Stimulated activated CD8-positive, alpha-beta memory T cell treated with anti-CD3 and anti-CD28 coated beads, Interleukin-15, amount 100 ng/mL, for 1 hour (primary cell): Measurements from ENCODE around the gene NGF.
"Not testable (repeated sequence)": the region's sequence is repeated elsewhere in the genome, so short reads cannot be mapped to it uniquely, and the experiment has no call there.

Experiments used
- DNase-seq: peaks from one replicate; pipeline ENCODE4 v3.0.0-alpha.2; 2020; ENCODE audit warnings: low read depth

NGF gene

GRCh38 chr1:115309504-115309903, 28.5 kb downstream of the NGF start:
- not testable (repeated sequence) for DNase-seq

GRCh38 chr1:115308969-115309368, 29.1 kb downstream of the NGF start:
- DNase-seq: no peak

GRCh38 chr1:115307661-115308060, 30.4 kb downstream of the NGF start:
- DNase-seq: no peak

GRCh38 chr1:115306146-115306545, 31.9 kb downstream of the NGF start:
- DNase-seq: no peak

- DNase-seq: no peak
These were observed 34.7 kb downstream of the NGF start for GRCh38 chr1:115303364-115303763.

GRCh38 chr1:115302390-115302961, 35.6 kb downstream of the NGF start:
- no peak for DNase-seq

- no peak for DNase-seq
These were observed 36.5 kb downstream of the NGF start for GRCh38 chr1:115301438-115302020.

- no peak for DNase-seq
These were observed 37.8 kb downstream of the NGF start for GRCh38 chr1:115300087-115300876.

- DNase-seq: no peak
These were observed 38.8 kb downstream of the NGF start for GRCh38 chr1:115299266-115299665.

GRCh38 chr1:115296981-115297380, 41.1 kb downstream of the NGF start:
- DNase-seq: no peak

GRCh38 chr1:115295904-115296696, 41.9 kb downstream of the NGF start:
- DNase-seq: no peak

- no peak for DNase-seq
These were observed 44.1 kb downstream of the NGF start for GRCh38 chr1:115293899-115294298.

- DNase-seq: no peak
These were observed 45.0 kb downstream of the NGF start for GRCh38 chr1:115293006-115293405.

- no peak for DNase-seq
These were observed 46.3 kb downstream of the NGF start for GRCh38 chr1:115291741-115292140.

GRCh38 chr1:115289940-115290339, 48.1 kb downstream of the NGF start:
- no peak for DNase-seq

- DNase-seq: no peak
These were observed 49.4 kb downstream of the NGF start for GRCh38 chr1:115288591-115289198.

- no peak for DNase-seq
These were observed 51.4 kb downstream of the NGF start for GRCh38 chr1:115286431-115287205.

GRCh38 chr1:115284209-115284608, 53.8 kb downstream of the NGF start:
- DNase-seq: no peak

GRCh38 chr1:115283681-115284146, 54.3 kb downstream of the NGF start:
- DNase-seq: no peak

GRCh38 chr1:115283249-115283648, 54.8 kb downstream of the NGF start:
- no peak for DNase-seq

GRCh38 chr1:115282807-115283208, 55.2 kb downstream of the NGF start:
- no peak for DNase-seq
